ENCODE results near the gene HPS5. TPM values are rescaled to one million over a fixed set of nuclear protein-coding genes. Genes with fewer than 3 reads are reported as not detected.
"Not testable (repeated sequence)": the region's sequence is repeated elsewhere in the genome, so short reads cannot be mapped to it uniquely, and the experiment has no call there.

The HPS5 gene
- total RNA-seq, 1 donor from 2014 or later, result 191 TPM

GRCh38 chr11:18246379-18247190, 75.4 kb downstream of the HPS5 start:
- not testable (repeated sequence) for DNase-seq (ENCODE audit: low spot score in 2 of 2); FAIRE-seq

GRCh38 chr11:18245396-18245795, 76.5 kb downstream of the HPS5 start:
- FAIRE-seq, result no peak
- no peak for DNase-seq (ENCODE audit: low spot score in 2 of 2)

GRCh38 chr11:18243783-18244362, 78.1 kb downstream of the HPS5 start:
- DNase-seq (ENCODE audit: low spot score in 2 of 2) (no peak), FAIRE-seq (no peak)

GRCh38 chr11:18239655-18240054, 82.3 kb downstream of the HPS5 start:
- no peak for FAIRE-seq
- no peak for DNase-seq (ENCODE audit: low spot score in 2 of 2)

GRCh38 chr11:18236664-18237356, 85.1 kb downstream of the HPS5 start, which contains the start of gene SAA4:
Gene SAA4, minus strand, starts transcription at chr11:18236802. Its CDS starts 876 bp downstream, at chr11:18235926.
- DNase-seq (ENCODE audit: low spot score in 2 of 2), result no peak
- FAIRE-seq, result no peak

- FAIRE-seq, result no peak
- no peak for DNase-seq (ENCODE audit: low spot score in 2 of 2)
Observed at GRCh38 chr11:18235394-18236334, 86.3 kb downstream of the HPS5 start.

- FAIRE-seq (no peak), DNase-seq (ENCODE audit: low spot score in 2 of 2) (no peak)
Observed at GRCh38 chr11:18233912-18234311, 88.0 kb downstream of the HPS5 start.

- FAIRE-seq (no peak), DNase-seq (ENCODE audit: low spot score in 2 of 2) (no peak)
Observed at GRCh38 chr11:18230859-18231258, 91.1 kb downstream of the HPS5 start.

GRCh38 chr11:18229501-18229900, 92.4 kb downstream of the HPS5 start:
- DNase-seq (ENCODE audit: low spot score in 2 of 2) (no peak), FAIRE-seq (no peak)

Small RNA genes lying within 50 kb of the gene (small RNA-seq; reads per million reads assigned to genes)
- gene RNA5SP333 (not detected), gene RNA5SP334 (not detected)

Other genes starting within 250 kb of the HPS5 start
- gene SAAL1, start 216.1 kb downstream of the HPS5 start, total RNA-seq, result 29.3 TPM
- not detected for gene MRGPRX3, start 189.6 kb downstream of the HPS5 start, total RNA-seq
- not detected for gene MRGPRX4, start 149.3 kb downstream of the HPS5 start, total RNA-seq
- gene SAA4, start 85.3 kb downstream of the HPS5 start, total RNA-seq, result not detected
- 0.41 TPM for gene SAA2, start 73.5 kb downstream of the HPS5 start, total RNA-seq
- not detected for gene SAA1, start 55.9 kb downstream of the HPS5 start, total RNA-seq
- 69.7 TPM for gene GTF2H1, start 427 bp upstream of the HPS5 start, total RNA-seq
- 121 TPM for gene LDHA, start 72.4 kb upstream of the HPS5 start, total RNA-seq
- gene LDHC, start 90.2 kb upstream of the HPS5 start, total RNA-seq, result not detected
- gene LDHAL6A, start 133.7 kb upstream of the HPS5 start, total RNA-seq, result 0.82 TPM
- 83.6 TPM for gene TSG101, start 204.8 kb upstream of the HPS5 start, total RNA-seq

Measured in frontal cortex (tissue), 4 donors.